Nephron (organoid): ENCODE data around the gene LRRC4C.
"Not testable (repeated sequence)": the region's sequence is repeated elsewhere in the genome, so short reads cannot be mapped to it uniquely, and the experiment has no call there.

Experiments
- H3K27ac Mint-ChIP-seq, 3 experiments: 2 replicates each; pipeline ENCODE4 v1.8.0; 2020; ENCODE audit warnings: mixed read lengths in 3 of 3, mild to moderate bottlenecking in 2 of 3, moderate library complexity in 1 of 3
- H3K27me3 Mint-ChIP-seq: 2 replicates; pipeline ENCODE4 v1.8.0; 2021; ENCODE audit warnings: low read depth, mild to moderate bottlenecking, moderate library complexity, mixed read lengths
- H3K36me3 Mint-ChIP-seq: 2 replicates; pipeline ENCODE4 v1.8.0; 2020; ENCODE audit warnings: low read depth, mixed read lengths
- H3K4me1 Mint-ChIP-seq: 2 replicates; pipeline ENCODE4 v1.8.0; 2020; ENCODE audit warnings: mixed read lengths
- H3K4me3 Mint-ChIP-seq, 3 experiments: 2 replicates each; pipeline ENCODE4 v1.8.0; 2020; ENCODE audit warnings: mild to moderate bottlenecking in 3 of 3, mixed read lengths in 3 of 3, moderate library complexity in 2 of 3
- H3K9me3 Mint-ChIP-seq: 2 replicates; pipeline ENCODE4 v1.8.0; 2020; ENCODE audit warnings: mixed read lengths
- TF ChIP-seq, protein P1 (sequence below), 3 experiments: fragments of 200-600 bp; sonication (generic); IDR thresholded peaks; one replicate each; pipeline ENCODE4 v1.5.0; 2021; ENCODE audit warnings: antibody characterized with exemption in 3 of 3; ENCODE audit not compliant: unreplicated experiment in 3 of 3

The LRRC4C gene

DNA sequence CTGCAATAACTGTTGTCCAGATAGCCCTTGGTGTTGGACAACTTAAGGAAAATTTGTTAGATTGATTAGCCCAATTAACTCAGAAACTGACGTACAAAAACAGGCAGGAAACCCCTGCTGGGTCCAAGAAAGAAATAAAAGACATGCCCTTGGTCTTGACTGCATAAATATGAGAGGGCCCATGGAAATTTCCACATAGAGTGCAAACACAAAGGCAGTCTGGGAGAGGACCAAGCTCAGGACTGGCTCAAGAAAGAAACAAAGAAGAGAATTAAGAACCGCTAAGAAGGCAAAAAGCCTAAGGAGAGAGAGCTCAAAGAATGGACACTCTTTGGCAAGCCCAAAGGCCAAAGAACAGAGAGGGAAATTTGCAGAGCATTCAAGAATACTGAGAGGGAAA, 1243.9 kb downstream of the LRRC4C start:
- Mint-ChIP-seq H3K4me3 (no peak overlapping the region), H3K27ac (peak overlapping the region; percentile 13 to 94 (median 73)), H3K36me3 (peaks cover 8% of the 10 kb centered on the region), H3K4me1 (no peaks in the 10 kb centered on the region), H3K9me3 (no peaks in the 10 kb centered on the region), H3K27me3 (no peaks in the 10 kb centered on the region)
- TF ChIP-seq, protein P1, sequence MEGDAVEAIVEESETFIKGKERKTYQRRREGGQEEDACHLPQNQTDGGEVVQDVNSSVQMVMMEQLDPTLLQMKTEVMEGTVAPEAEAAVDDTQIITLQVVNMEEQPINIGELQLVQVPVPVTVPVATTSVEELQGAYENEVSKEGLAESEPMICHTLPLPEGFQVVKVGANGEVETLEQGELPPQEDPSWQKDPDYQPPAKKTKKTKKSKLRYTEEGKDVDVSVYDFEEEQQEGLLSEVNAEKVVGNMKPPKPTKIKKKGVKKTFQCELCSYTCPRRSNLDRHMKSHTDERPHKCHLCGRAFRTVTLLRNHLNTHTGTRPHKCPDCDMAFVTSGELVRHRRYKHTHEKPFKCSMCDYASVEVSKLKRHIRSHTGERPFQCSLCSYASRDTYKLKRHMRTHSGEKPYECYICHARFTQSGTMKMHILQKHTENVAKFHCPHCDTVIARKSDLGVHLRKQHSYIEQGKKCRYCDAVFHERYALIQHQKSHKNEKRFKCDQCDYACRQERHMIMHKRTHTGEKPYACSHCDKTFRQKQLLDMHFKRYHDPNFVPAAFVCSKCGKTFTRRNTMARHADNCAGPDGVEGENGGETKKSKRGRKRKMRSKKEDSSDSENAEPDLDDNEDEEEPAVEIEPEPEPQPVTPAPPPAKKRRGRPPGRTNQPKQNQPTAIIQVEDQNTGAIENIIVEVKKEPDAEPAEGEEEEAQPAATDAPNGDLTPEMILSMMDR (IDR thresholded peaks at IDR 0.05; ENCODE audit: unreplicated experiment in 3 of 3): no peak

DNA sequence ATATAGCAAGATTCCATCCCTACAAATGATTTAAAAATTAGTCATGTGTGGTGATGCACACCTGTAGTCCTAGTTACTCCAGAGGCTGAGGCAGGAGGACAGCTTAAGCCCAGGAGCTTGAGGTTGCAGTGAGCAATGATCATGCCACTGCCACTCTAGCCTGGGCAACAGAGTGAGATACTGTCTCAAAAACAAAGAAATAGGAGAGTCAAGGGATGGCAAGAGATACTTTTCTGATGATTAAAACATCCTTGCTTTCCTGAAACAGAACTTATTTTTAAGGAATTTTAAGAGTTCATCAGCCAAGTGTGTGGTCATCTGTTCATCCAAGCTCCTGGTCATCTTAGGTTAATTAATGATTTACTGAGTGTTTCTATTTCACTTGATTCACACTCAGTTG, 1252.0 kb downstream of the LRRC4C start:
- H3K4me3 Mint-ChIP-seq: no peak overlapping the region
- peaks cover 14% of the 10 kb centered on the region for H3K36me3 Mint-ChIP-seq
- H3K27me3 Mint-ChIP-seq: no peaks in the 10 kb centered on the region
- no peaks in the 10 kb centered on the region for H3K9me3 Mint-ChIP-seq
- TF ChIP-seq, protein P1 (IDR thresholded peaks at IDR 0.05; ENCODE audit: unreplicated experiment in 3 of 3): no peak
- peak overlapping the region in 1 of 3 experiments; percentile 58 for H3K27ac Mint-ChIP-seq
- peaks cover 16% of the 10 kb centered on the region for H3K4me1 Mint-ChIP-seq

DNA sequence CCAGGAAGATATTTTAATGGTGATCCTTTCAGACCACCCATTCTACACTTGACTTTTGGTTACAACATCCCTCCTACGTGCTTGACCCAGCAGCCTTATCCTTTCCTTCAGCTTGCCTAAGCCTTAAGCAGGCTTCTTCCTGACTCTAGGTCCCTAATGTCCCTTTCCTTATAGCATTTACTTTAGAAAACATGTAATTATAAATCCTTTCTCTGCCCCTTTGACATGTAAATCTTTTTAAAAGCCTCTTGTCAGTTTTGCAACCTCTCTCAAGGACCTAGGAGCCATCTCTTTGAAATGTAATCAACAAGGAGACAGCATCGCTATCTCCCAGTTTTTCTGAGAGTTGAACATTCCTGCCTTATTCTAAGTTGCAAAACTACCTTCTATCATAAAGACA, 1255.2 kb downstream of the LRRC4C start:
- H3K27me3 Mint-ChIP-seq: no peaks in the 10 kb centered on the region
- peaks cover 4% of the 10 kb centered on the region for H3K36me3 Mint-ChIP-seq
- H3K4me1 Mint-ChIP-seq: peaks cover 16% of the 10 kb centered on the region
- H3K9me3 Mint-ChIP-seq: no peaks in the 10 kb centered on the region
- TF ChIP-seq, protein P1 (IDR thresholded peaks at IDR 0.05; ENCODE audit: unreplicated experiment in 3 of 3): no peak
- peak overlapping the region in 2 of 3 experiments; percentile 40 to 41 for H3K27ac Mint-ChIP-seq
- no peak overlapping the region for H3K4me3 Mint-ChIP-seq

DNA sequence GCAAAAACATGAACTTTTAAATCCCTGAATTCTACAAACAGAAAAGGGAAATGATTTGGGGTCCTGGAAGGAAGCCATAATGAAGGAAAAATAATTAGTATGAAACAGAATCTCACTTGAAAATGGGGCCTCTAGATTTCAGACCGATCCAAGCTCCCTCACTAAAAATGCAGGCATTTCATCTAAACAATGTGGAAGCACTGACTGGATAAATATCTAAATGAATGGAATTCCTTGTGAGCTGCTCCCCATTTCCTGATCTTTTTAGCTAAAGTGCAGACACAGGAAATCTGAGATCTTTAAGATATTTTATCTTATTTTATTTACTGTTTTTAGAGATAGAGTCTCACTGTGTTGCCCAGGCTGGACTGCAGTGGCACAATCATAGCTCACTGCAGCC, 1255.8 kb downstream of the LRRC4C start:
- Mint-ChIP-seq H3K9me3 (no peaks in the 10 kb centered on the region), H3K4me3 (no peak overlapping the region), H3K4me1 (peaks cover 16% of the 10 kb centered on the region), H3K36me3 (peaks cover 8% of the 10 kb centered on the region), H3K27ac (peak overlapping the region; percentile 46 to 72 (median 58)), H3K27me3 (no peaks in the 10 kb centered on the region)
- TF ChIP-seq, protein P1 (IDR thresholded peaks at IDR 0.05; ENCODE audit: unreplicated experiment in 3 of 3): no peak

DNA sequence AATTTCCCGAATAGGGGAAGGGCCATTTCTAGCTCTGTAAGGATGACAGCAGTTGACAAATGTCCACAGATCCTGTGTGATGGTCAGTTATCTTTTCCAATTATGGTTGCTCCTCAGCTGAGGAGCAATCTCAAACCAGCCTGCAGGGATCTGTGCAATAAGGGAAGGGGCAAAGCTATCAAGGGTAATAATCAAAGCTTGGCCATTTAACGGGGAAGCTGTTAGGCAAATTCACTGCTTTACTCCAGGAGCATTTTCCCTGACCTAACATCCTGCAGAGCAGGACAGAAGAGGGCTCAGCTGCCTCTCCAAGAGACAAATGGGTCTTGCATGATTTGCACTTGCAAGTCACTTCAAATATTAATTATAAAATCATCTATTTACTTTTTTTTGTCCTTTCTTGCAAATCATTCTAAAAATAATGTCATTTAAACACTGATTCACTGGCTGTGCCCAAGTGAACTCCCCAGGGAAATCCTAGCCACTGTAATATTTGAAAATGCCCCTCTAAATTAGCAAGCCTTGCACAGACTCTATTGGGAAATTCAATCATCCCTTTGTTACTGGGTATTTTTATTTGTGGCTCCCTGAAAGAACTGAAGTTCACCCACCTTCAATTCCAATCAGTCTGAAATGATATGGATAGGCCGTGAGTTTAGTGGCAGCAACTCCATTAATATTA, 1256.7 kb downstream of the LRRC4C start:
- peak overlapping the region; percentile 46 to 72 (median 58) for H3K27ac Mint-ChIP-seq
- no peaks in the 10 kb centered on the region for H3K9me3 Mint-ChIP-seq
- no peak overlapping the region for H3K4me3 Mint-ChIP-seq
- H3K36me3 Mint-ChIP-seq: peaks cover 13% of the 10 kb centered on the region
- H3K27me3 Mint-ChIP-seq: no peaks in the 10 kb centered on the region
- TF ChIP-seq, protein P1 (IDR thresholded peaks at IDR 0.05; ENCODE audit: unreplicated experiment in 3 of 3): no peak
- peaks cover 12% of the 10 kb centered on the region for H3K4me1 Mint-ChIP-seq

DNA sequence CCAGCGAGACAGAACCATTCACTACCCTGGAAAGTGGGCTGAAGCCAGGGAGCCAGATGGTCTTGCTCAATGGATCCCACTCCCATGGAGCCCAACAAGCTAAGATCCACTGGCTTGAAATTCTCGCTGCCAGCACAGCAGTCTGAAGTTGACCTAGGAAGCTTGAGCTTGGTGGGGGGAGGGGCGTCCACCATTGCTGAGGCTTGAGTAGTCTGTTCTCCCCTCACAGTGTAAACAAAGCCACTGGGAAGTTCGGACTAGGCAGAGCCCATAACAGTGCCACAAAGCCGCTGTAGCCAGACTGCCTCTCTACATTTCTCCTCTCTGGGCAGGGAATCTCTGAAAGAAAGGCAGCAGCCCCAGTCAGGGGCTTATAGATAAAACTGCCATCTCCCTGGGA, 1266.9 kb downstream of the LRRC4C start:
- H3K4me3 Mint-ChIP-seq, H3K36me3 Mint-ChIP-seq, H3K27me3 Mint-ChIP-seq, H3K9me3 Mint-ChIP-seq, H3K27ac Mint-ChIP-seq: not testable (repeated sequence)
- H3K4me1 Mint-ChIP-seq: peaks cover 13% of the 10 kb centered on the region
